Measurements from ENCODE around the gene HDAC4. TPM values are rescaled to one million over a fixed set of nuclear protein-coding genes. Genes with fewer than 3 reads are reported as not detected.

HDAC4 gene
- total RNA-seq, 4 donors from 2014 or later, result 24.8 to 82.9 (median 41.3) TPM

DNA sequence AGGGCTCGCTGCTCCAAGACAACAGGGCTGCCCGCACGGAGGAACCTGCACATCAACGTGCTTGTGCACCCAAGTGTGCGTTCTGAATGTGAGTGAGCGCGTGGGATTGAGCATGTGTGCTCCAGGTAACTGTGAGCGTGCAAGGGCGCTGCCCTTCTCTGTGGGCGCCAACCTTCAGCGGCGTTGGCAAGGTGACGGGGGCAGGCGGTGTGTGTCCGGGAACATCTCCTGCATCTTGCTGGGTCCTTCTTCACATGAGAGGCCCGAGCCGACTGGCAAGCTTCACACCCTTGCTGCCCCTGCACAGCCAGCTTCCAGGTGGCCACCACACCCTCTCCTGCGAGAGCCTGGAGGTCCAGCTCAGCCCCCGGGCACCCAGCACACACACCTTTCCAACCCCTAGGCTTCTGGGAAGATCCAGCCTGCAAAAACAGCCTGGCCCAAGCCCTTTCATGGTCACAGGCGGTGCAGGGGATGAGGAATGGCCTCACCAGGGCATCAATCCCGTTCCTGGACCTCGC, 220.9 kb downstream of the HDAC4 start:
- TF ChIP-seq, protein P1, sequence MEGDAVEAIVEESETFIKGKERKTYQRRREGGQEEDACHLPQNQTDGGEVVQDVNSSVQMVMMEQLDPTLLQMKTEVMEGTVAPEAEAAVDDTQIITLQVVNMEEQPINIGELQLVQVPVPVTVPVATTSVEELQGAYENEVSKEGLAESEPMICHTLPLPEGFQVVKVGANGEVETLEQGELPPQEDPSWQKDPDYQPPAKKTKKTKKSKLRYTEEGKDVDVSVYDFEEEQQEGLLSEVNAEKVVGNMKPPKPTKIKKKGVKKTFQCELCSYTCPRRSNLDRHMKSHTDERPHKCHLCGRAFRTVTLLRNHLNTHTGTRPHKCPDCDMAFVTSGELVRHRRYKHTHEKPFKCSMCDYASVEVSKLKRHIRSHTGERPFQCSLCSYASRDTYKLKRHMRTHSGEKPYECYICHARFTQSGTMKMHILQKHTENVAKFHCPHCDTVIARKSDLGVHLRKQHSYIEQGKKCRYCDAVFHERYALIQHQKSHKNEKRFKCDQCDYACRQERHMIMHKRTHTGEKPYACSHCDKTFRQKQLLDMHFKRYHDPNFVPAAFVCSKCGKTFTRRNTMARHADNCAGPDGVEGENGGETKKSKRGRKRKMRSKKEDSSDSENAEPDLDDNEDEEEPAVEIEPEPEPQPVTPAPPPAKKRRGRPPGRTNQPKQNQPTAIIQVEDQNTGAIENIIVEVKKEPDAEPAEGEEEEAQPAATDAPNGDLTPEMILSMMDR (IDR thresholded peaks at IDR 0.05; ENCODE audit: low read depth), result no peak

DNA sequence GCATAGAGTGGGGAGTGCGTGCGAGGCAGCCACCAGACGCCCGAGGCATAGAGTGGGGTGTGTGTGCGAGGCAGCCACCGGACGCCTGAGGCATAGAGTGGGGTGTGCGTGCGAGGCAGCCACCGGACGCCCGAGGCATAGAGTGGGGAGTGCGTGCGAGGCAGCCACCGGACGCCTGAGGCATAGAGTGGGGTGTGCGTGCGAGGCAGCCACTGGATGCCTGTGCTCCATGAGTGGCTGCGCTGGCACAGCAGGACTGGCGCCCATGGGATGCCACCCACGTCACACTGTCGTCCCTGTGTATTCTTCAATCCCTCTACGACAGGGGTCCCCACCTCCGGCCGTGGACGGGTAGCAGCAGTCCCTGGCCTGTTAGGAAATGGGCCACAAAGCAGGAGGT, 221.9 kb downstream of the HDAC4 start:
- TF ChIP-seq, protein P1 (IDR thresholded peaks at IDR 0.05; ENCODE audit: low read depth), result no peak

DNA sequence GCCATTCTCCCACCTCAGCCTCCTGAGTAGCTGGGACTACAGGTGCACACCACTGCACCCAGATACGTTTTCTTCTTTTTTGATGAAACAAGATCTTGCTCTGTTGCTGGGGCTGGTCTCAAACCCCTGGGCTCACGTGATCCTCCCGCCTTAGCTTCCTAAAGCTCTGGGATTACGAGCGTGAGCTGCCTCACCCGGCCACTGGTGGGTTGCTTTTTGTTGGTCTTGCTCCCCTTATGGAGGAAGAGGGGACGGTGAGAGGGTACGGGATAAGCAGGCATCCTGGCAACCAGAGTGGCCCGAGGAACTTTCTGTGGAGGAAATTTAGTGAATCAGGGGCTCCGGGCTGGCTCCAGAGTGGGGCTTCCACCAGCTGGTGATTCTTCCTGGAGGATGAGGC, 222.3 kb downstream of the HDAC4 start:
- TF ChIP-seq, protein P1 (IDR thresholded peaks at IDR 0.05; ENCODE audit: low read depth), result no peak

DNA sequence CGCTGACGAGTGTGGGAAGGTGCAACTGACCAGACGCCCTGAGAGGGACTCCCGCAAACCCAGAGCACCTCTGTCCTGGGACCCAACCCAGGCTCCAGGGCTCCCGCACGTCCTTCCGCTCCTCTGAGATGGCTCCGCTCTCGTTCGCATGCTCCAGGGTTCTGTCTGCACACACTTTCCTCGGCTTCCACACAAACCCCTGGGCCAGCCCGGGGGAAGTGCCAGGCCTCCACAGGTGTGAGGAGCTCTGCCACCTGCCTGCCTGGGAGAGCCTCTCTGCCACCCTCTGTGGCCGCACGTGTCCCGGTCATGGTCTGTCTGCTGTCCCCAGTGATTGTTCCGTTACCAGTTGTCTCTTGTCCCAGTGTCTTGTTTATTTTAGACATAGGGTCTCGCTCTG, 222.9 kb downstream of the HDAC4 start:
- TF ChIP-seq, protein P1 (IDR thresholded peaks at IDR 0.05; ENCODE audit: low read depth), result no peak

DNA sequence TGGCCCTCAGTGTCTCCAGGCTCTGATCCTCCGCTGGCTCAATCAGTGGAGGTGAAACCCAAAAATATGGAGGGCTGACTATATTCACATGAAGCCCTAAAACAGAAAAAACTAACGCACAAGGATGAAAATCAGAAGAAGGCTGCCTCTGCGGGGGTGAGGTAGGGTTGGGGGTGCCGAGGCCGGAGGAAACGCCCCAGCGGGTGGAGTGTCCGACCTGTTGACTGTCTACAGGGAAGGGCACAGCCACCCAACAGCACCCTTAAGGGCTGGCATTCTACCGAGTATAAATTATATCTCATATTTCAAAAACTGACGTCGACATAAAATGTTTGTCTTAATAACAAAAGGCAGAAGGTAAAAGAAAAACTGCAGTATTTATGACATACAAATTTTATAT, 223.5 kb downstream of the HDAC4 start:
- TF ChIP-seq, protein P1 (IDR thresholded peaks at IDR 0.05; ENCODE audit: low read depth), result no peak

DNA sequence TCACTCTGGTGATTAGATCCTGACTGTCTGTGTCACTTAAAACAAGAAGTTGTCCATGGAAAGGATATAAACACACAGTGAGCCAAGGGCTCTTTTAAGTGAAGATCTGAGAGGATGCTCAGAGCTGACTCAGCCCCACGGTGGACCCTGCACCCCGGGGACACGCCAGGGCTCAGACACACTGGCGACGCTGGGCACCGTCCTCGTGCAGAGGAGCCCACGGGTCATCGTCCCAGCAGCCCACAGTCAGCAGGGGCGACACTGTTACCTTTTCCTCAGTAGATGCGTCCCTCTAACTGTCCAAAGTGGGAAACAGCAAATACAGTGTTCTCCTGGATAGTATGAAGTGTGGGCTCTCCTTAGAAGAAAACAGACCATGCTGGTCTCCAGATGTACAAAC, 225.6 kb downstream of the HDAC4 start:
- TF ChIP-seq, protein P1 (IDR thresholded peaks at IDR 0.05; ENCODE audit: low read depth), result no peak

DNA sequence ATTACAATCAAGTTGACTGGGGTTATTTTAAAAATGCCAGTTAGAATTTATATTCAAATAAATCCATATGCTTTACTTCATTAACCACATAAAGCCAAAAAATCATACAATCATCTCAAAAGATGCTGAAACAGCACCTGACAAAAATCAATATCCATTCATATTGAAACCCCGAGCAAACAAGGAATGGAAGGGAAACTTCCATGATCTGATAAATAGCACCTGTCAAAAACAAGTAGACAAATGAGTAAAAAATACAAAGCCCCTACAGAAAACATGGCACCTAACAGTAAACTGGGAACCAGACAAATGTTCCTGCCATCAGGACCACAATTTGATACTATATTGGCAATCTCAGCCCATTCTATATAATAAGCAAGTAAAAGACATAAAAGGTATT, 227.5 kb downstream of the HDAC4 start:
- TF ChIP-seq, protein P1 (IDR thresholded peaks at IDR 0.05; ENCODE audit: low read depth), result no peak

Measured in subcutaneous adipose tissue (tissue), 4 donors.